GM19023 (cell line): ENCODE measurements around the gene PLEKHG4B.
"Not testable (repeated sequence)": the region's sequence is repeated elsewhere in the genome, so short reads cannot be mapped to it uniquely, and the experiment has no call there.

Experiments
- ATAC-seq: cut with Tn5 transposase; IDR thresholded peaks from one replicate; pipeline ENCODE4 v1.9.1; 2021; ENCODE audit warnings: mild to moderate bottlenecking, moderate library complexity; ENCODE audit not compliant: unreplicated experiment

The PLEKHG4B gene

GRCh38 chr5:186091-187041, 94.4 kb downstream of the PLEKHG4B start:
- ATAC-seq = no peak

DNA sequence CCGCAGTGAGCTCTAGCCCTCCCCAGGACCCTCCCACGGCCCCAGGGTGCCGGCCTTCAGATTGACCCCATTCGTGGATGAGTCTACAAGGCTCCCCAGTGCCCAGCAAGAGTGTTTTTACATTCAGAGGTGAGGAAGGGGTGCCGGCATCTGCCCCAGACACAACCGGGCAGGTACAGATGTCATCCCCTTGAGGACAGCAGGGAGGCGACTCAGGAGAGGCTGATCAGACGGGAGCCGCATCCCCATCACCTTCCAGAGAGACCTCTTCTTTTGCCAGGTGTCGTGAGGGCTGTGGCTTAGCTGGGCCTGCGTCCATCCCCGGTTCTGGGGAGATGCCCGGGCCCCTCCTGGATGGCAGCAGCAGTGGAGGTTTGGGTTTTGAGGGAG, 95.1 kb downstream of the PLEKHG4B start:
- no peak for ATAC-seq

DNA sequence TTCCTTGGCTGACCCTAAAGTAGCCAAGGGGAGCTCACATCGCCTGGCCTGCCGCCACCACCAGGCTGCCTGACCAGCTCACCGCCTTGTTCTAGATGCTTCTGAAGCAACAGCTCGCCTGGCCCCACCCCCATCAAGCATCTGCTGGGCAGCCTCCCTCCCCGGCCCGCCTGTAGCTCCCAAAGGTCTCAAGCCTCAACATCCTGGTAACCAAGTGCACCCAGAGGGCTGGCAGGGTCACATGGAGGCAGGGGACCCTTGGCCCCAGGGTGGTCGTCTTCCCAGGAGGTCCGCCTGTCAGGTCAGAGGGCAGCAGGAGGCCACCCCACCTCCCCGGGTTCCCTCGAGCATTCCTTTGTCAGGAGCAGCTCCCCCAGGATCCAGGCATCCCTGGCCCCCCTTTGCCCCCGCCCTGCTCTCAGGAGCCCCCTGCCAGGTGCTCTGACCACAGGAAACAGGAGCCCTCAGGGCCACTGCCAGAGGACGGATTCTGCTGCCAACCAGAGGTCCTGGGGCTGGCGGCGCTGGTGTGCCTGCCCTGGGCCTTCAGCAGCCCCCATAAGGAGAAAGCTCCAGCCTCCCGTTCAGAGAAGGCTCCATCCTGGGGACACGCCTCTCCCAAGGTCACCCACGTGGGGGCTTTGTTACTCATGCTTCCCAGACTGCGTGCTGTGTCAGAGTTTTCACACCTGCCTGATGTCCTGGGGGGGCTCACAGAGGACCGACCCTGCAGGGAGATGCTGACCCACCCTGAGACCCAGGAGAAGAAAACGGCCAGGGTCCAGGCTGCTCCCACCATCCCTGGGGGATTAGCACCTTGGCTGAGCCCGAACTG, 95.9 kb downstream of the PLEKHG4B start:
- ATAC-seq = no peak

DNA sequence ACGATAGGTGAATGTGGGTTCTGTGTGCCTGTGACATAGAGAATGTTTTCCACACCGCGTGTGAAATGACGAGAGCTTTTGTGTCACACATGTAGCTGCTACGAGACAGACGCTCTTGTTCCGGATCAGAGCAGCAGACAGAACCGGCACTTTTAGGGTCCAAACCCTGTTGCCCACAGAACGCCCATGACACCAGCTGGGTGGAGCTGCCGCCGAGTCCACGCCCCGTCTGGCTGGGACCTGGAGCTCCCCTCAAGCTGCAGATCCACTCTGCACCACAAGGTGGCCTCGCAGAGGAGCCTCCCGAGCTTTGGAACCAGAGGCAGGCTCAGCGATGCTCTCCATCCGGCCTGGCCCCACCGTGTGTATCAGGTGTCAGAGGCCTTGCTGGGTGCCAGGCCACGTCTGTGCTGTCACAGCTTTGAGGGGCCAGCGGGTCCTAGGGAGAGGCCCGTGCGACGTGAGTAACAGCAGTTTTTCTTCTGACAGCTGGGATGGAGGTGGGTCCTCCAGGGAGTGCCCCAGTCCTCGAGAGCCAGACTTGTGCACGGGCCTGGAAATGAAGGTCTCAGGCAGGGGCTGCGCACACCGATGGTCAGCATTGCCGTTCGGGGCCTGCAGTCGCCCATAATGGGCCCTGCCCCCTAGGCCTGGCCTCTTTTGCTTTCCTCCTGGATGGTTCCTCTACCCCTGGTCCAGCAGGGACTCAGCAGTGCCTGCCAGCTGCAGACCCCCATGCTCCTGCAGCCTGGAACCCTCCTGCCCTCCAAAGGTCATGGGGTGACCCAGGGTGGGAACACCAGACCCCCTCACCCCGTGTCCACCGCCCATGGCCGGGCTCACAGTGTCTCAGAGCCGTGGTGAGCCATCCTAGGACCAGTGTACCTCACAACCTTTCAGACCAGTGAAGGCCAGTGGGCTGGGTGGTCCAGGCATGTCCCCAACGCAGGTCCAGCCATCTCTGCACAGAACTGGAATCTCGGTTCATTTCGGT, 96.8 kb downstream of the PLEKHG4B start:
- peak; percentile 86 for ATAC-seq

- ATAC-seq = no peak
Measured at GRCh38 chr5:189486-189885, 97.5 kb downstream of the PLEKHG4B start.

DNA sequence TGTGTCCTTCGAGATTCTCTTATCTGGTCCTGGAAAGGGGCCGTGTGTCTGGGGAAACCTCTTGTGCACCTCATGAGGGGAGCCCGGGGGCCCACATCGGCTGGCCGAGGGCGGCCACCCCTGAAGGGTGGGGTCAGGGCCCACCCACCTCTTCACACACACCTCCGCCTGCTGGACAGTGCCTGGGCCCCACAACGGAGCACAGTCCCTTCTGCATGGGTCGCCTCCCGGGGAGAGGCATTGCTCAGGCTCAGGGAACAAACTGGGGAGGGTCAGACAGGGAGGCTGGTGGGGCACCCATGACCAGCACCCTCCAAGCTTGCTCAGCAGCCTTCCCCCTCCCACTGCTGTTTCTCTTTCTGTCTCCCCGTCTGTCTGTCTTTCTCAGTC, 98.0 kb downstream of the PLEKHG4B start:
- ATAC-seq = no peak

DNA sequence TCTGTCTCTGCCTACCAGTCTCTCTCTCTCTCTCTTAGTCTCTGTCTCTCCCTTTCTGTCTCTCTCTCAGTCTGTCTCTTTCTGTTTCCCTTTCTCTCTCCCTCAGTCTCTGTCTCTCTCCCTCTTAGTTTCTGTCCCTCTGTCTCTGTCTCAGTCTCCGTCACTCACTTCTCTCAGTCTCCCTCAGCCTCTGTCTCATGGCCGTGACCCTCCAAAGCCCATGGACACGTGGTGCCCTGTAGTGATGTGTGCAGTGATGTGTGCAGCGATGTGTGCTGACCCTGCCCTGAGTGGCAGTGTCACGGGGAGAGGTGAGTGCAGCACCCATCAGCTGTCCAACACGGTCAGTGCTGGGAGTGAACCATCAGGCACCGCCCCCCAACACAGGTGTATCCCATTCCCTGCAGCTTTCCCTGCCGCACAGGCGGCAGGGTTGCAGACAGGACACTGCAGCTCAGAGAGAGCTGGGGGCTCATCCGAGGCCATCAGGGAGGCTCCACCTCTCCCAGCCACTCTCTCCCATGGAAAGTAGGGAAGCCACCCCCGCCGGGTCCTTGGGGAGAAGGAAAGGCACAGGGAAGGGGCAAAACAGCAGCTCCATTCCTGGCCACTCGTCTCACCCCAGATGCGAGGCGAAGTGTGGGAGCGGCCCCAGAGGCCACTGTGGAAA, 98.5 kb downstream of the PLEKHG4B start:
- ATAC-seq = peak; percentile 28

GRCh38 chr5:191036-191948, 99.3 kb downstream of the PLEKHG4B start, which contains the start of gene LRRC14B:
Gene LRRC14B, plus strand, starts transcription at chr5:191495. Its CDS starts 44 bp downstream, at chr5:191539.
- ATAC-seq = no peak

DNA sequence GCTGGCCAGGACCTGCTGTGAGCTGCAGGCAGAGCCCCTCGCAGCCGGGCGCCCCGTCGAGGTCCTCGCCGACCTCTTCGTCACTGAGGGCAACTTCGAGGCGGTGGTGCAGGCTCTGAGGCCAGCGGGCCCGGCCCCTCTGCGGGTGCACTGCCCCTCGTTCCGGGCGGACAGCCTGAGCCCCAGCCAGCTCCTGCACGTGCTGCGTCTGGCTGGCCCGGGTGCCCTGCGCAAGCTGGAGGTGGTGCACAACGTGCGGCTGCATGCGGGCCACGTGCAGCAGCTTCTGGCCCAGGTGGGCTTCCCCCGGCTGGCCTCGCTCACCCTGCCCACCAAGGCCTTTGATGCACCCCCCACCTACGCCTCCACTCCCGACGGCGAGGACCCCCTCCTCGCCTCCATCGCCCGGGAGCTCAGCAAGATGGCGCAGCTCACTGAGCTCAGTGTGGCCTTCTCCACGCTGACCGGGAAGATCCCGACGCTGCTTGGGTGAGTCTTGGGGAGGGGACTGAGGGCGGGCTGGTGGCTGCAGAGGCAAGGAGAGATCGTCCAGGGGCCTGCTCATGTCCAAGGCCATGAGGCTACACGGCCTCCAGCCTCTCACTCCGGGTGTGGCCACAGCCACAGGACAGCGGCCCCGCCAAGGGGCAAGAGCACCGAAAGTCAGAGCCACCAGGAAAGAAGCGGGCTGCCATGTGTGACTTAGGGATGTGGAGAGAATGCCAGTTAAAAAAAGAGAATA, 100.2 kb downstream of the PLEKHG4B start:
- ATAC-seq = no peak

- no peak for ATAC-seq
Measured at GRCh38 chr5:192691-192969, 100.7 kb downstream of the PLEKHG4B start.

DNA sequence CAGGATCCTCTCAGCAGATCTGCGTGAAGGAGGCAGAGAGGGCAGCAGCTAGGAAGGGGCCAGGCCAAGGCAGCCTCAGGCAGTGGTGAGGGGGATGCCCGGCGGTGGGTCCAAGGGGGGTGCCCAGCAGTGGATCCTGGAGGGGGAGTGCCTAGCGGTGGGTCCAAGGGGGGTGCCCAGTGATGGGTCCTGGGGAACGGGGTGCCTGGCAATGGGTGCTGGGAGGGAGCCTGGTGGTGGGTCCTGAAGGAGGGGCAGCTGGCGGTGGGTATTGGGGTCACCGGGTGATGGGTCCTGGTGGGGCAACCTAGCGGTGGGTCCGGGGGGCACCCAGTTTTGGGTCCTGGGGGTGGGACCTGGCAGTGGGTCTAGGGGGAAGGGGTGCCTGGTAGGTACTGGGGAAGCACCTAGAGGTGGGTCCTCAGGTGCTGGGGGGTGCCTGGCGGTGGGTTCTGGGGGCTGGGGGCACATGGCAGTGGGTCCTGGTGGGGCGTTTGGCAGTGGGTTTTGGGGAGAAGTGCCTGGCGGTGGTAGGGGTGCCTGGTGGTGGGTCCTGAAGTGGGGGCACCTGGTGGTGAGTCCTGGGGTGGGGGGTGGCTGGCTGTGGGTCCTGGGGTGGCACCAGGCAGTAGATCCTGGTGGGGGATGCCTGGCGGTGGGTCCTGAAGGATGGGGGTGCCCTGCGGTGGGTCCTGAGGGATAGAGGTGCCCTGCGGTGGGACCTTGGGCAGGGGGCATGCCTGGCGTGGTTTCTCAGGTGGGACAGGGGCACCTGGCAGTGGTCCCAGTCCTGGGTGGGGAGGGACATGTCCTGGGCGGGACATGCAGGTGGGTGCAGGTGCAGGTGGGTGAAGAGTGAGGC, 101.2 kb downstream of the PLEKHG4B start:
- no peak for ATAC-seq

- no peak for ATAC-seq
Measured at GRCh38 chr5:194102-194501, 102.1 kb downstream of the PLEKHG4B start.

DNA sequence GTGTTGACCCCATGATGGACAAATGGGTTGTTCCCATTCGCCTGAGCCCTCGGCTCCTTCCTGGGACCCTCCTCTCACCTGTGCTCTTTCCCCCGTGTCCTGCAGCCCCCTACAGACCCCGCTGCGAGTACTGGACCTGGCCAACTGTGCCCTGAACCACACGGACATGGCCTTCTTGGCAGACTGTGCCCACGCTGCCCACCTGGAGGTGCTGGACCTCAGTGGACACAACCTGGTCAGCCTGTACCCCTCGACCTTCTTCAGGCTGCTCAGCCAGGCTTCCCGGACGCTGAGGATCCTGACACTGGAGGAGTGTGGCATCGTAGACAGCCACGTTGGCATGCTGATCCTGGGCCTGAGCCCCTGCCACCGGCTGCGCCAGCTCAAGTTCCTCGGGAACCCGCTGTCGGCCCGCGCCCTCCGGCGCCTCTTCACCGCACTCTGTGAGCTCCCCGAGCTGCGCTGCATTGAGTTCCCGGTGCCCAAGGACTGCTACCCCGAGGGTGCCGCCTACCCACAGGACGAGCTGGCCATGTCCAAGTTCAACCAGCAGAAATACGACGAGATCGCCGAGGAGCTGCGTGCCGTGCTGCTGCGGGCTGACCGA, 102.7 kb downstream of the PLEKHG4B start:
- no peak for ATAC-seq

- ATAC-seq = no peak
Measured at GRCh38 chr5:195401-196160, 103.6 kb downstream of the PLEKHG4B start.

GRCh38 chr5:196350-196749, 104.4 kb downstream of the PLEKHG4B start:
- no peak for ATAC-seq

- not testable (repeated sequence) for ATAC-seq
Measured at GRCh38 chr5:197031-197430, 105.1 kb downstream of the PLEKHG4B start.
